Activated gamma-delta T cell treated with anti-CD3 and anti-CD28 coated beads, Interleukin-2, amount 50 U/mL, for 16 hours (primary cell): ENCODE measurements around the gene BBS12.
A peak's percentile ranks its signal among the peaks of the same experiment; 100 is the strongest.

Experiments used
- DNase-seq: peaks from one replicate; pipeline ENCODE4 v3.0.0-alpha.2; 2020; ENCODE audit warnings: low read depth

The BBS12 gene

GRCh38 chr4:122732329-122733026 is at the start of gene BBS12:
BBS12 (plus strand) TSS chr4:122732704; CDS start chr4:122741893, 9,189 bp downstream.
- DNase-seq, result peak; percentile 99

GRCh38 chr4:122686691-122687090 is 45.8 kb upstream of the BBS12 start:
- no peak for DNase-seq

DNA sequence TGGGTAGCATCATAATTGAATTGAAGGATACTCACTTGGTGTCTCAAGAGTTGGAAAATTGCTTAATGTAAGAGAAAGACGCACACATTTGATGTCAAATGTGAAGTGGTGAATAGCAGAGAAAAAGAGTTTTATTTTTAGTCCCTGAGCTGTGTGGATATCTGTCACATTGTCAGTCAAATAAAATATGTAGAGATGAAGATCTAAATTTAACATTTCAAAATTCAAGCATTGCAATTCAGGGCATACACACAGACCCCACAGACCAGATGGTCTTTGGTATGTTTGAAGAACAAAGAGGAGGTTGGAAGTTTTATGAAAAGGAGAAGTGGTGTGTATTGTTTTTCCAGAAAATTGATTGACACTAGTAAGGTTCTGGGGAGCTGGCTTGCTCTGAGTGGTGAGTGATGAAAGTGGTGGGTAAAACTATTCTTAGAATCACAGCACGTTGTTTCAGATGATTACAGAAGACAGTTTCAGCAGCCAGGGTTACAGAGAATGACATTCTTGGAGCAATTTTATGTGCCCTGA is 44.9 kb upstream of the BBS12 start:
- DNase-seq, result no peak

GRCh38 chr4:122688529-122689140 is 43.9 kb upstream of the BBS12 start:
- DNase-seq, result no peak

DNA sequence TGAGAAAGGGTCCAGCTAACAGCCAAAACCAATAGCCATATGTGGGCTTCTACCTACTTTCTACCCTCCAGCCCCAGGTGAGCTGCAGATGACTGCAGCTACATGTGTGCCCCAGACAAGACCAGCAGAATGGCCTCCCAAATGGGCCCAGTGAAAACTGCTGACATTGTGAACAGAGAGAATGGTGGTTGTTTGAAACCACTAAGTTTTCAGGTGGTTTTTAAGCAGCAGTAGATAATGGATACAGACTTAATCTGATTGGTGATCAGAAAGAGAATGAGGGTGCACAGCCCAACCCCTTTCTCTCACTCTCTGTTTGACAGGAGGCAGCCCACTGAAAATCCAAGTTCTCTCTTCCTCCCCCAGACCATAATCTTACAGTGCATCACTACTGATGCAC is 42.5 kb upstream of the BBS12 start:
- DNase-seq, result no peak

GRCh38 chr4:122691988-122692387 is 40.5 kb upstream of the BBS12 start:
- no peak for DNase-seq

GRCh38 chr4:122692641-122693520 is 39.6 kb upstream of the BBS12 start:
- DNase-seq, result no peak

DNA sequence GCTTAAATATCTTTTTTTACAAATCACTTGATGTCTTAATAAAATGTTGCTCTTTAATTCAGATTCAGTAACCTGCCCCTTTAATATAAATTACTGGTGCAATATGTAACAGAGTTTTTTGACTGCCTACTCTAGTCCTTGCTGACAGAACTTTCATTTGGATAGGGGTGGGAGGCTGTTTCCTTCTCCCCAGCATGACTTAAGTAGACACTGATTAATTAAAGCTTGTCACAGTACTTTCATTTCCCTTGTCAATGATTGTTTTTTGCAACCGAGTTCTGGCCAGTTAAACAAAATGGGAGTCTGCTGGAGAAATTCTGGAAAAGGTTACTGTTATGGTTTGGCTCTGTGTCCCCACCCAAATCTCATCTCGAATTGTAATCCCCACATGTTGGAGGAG is 37.3 kb upstream of the BBS12 start:
- no peak for DNase-seq

- DNase-seq, result no peak
Measured at GRCh38 chr4:122700178-122700725, 32.3 kb upstream of the BBS12 start.

DNA sequence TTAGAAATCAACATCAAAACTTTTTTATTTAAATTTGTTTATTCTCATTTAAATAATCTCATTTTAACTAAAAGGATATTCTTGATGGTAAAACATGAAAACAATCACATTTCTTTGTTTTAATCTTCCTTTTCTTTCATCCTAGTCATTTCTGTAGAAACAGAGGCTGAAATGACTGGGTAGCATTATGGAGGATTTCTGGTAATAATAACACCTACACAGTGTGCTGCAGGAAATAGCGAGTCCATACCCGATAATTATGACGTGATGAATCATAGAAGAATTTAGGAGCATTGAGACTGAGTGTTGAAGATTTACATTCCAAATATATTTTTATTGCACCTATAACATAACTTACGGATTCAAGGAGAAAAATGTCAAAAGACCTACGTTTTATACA is 31.4 kb upstream of the BBS12 start:
- no peak for DNase-seq

DNA sequence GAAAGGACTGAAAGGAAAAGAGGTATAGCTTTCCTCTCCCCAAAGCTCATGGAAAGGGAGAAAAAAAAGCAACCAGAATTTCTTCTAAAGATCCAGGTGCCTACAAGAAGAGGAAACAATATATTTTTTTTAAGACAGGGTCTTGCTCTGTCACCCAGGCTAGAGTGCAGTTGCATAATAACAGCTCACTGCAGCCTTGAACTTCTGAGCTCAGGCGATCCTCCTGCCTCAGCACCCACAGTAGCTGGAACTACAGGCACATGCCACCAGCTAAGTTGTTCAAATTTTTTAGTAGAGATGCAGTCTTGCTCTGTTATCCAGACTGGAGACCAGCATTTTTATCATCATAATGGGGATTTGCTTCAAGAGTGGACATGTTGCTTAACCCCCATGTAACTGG is 30.5 kb upstream of the BBS12 start:
- no peak for DNase-seq

DNA sequence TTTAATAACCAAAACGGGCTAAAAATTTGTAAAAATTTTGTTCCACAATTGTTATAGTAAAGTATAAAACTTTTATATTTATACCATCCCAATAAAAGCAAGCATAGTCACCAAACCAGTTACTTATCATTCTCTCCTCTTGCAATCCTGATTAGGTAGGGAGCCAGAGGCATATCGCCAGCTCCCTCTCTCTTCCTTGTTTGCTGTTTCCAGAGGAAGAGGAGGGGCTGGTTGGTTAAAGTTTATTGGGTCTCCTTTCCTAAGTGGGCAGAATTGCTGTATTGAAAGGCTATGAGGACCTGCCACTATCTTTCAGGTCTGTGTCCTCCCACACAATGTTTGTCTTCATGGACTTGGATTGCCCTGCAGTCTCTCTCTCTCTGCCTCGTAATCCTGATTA is 29.6 kb upstream of the BBS12 start:
- DNase-seq, result no peak

- DNase-seq, result no peak
Measured at GRCh38 chr4:122703868-122704267, 28.6 kb upstream of the BBS12 start.

- DNase-seq, result no peak
Measured at GRCh38 chr4:122705009-122705408, 27.5 kb upstream of the BBS12 start.

- DNase-seq, result no peak
Measured at GRCh38 chr4:122705547-122706117, 26.9 kb upstream of the BBS12 start.

DNA sequence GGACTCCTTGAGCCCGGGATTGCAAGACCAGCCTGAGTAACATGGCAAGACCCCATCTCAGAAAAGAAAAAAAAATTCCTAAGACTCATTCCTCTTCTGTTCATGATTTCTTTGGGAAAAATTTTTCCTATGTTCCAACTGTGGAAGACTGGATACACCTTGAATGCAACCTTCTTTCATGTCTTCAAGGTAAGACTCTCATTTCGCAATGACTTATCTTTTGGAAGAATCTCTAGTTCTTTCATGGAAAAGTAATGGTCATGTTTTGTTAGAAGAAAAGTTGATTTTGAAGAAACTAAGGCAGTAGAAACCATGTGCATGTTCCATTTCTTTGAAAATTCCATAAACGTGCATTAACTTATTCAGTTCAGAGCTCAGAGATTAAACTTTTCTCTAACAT is 26.0 kb upstream of the BBS12 start:
- DNase-seq, result no peak

DNA sequence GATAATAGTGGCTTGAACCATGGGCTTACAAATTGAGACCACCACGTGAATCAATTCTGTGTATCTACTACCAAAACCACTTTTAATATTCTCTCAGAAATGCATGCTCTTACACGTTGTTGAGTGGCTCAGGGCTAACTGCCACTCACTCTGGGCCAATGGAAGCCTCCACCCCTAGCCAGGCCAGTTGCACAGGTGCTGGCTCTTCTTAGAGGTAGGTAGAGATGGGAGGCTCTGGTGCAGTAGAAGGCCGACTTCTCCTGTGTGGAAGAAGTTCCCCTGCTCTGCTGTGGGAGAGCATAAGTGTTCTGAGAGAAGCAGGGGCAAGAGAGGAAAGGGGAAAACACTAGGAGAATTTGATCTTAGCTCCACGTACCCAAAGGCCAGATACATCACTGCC is 25.0 kb upstream of the BBS12 start:
- no peak for DNase-seq

- no peak for DNase-seq
Measured at GRCh38 chr4:122709236-122709635, 23.3 kb upstream of the BBS12 start.

DNA sequence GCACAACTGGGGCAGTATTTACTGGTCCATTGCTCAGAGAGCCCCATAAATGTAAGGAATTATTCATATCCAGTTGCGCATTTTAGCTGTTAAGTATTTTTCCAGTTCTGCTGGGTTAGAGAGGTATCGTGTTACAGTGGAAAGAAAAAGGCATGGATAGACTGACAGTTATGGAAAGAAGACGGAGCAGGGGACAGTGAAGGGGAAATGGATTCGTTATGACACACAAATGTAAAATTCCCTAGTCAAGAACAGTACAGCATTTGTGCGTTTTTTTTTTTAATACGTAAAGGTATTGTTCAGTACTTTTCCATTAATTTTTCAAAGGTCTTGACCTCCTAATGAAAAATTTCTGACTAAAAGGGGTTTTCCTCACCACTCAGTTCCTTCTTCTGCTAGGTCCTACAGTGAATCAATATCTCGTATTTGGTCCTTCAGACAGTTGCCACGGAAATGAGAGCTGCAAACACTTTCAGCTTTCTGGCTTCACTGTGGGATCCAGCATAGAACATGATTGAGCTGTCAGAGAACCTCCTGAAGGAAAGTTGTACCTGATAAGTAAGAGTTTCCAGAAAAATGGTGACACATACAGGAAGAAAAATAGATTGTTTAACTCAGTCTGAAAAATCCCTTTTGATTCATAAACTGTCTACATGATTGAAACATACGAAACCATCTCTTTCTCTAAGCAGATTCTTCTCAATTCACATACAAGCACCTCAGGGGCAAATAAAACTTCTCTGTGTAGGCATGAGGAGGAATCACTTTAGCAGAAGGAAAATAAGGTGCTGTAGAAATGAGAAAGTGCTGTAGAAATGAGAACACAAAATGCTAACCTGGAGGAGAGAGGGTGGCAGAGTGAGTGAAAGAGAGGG is 21.8 kb upstream of the BBS12 start:
- DNase-seq, result no peak

DNA sequence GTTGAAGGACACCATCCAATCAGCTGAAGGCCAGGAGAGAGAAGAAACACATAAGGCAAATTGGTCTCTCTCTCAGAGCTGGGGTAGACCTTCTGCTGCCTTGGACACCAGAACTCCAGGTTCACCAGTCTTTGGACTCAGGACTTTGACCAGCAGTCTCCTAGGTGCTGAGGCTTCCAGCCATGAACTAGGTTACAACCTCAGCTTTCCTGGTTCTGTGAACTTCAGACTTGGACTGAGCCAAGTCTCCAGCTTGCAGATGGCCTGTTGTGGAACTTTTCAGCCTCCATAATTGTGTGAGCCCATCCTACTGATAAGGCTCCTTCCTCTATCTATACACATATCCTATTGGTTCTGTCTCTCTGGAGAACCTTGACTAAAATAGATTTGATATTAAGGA is 20.6 kb upstream of the BBS12 start:
- DNase-seq, result no peak

DNA sequence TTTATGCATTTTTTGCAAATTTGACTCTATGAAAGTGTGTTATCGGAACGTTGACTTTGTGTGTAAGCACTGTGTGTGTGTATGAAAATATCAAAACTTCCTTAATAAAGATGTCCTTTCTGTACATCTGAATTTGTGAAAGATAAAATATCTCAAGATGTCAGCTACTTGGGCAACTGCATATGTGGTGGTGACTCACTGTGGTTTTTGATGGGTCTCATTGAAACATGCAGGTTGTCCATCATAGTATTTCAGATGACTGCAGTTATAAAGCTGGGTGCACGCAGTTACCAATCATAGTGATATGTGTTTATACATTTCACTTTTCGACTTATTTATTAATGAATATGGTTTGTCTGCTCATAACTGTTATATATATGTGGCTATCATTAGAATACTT is 19.7 kb upstream of the BBS12 start:
- no peak for DNase-seq
